SK-N-SH (cell line): ENCODE results near the gene CHSY1. TPM values are rescaled to one million over a fixed set of nuclear protein-coding genes. Genes with fewer than 3 reads are reported as not detected.
A peak's percentile ranks its signal among the peaks of the same experiment; 100 is the strongest.

Experiments used
- CTCF ChIA-PET: fragments of 300-600, 350-600 bp; formaldehyde crosslinking; extraction: SDS; loops from one replicate; lab custom pipeline; 2021; lab: Yijun Ruan, JAX
- POLR2A ChIA-PET: fragments of 350-600 bp; sonication (Branson Sonifier 250); formaldehyde crosslinking; extraction: SDS; loops from one replicate; lab custom pipeline; 2020; ENCODE audit warnings: antibody characterized with exemption, inconsistent platforms; lab: Yijun Ruan, JAX
- DNase-seq: peaks from one replicate; pipeline ENCODE4 v3.0.0; 2012
- H2AFZ ChIP-seq: fragments of 200-600 bp; sonication (generic); 2 replicates; pipeline ENCODE4 v1.8.1; 2016; ENCODE audit warnings: antibody characterized with exemption, mild to moderate bottlenecking, low read depth
- H3F3A ChIP-seq: fragments of 200-600 bp; sonication (generic); replicated peaks from 2 replicates; pipeline ENCODE3; 2016; ENCODE audit warnings: antibody characterized with exemption, mild to moderate bottlenecking; ENCODE audit not compliant: insufficient read depth
- H3K27ac ChIP-seq, 2 experiments: fragments of 200-500 bp in 1 of 2; fragments of 200-600 bp in 1 of 2; sonication (Bioruptor generic) in 1 of 2; sonication (generic), shearing (Covaris generic) in 1 of 2; 2 replicates each; pipeline versions ENCODE4 v1.5.1 to v1.6.1; 2014 to 2016; ENCODE audit warnings: low read depth in 2 of 2, inconsistent platforms in 1 of 2, low read length in 1 of 2, mild to moderate bottlenecking in 1 of 2, mixed read lengths in 1 of 2
- H3K27me3 ChIP-seq: fragments of 200-600 bp; sonication (generic), shearing (Covaris generic); 2 replicates; pipeline ENCODE4 v1.6.1; 2016; ENCODE audit warnings: mixed run types; ENCODE audit not compliant: insufficient read depth
- H3K36me3 ChIP-seq, 2 experiments: fragments of 200-500 bp in 1 of 2; fragments of 200-600 bp in 1 of 2; sonication (Bioruptor generic) in 1 of 2; sonication (generic) in 1 of 2; replicated peaks in 1 of 2; 2 replicates each; pipeline versions ENCODE3 to v1.5.1; 2014 to 2016; ENCODE audit warnings: low read length in 1 of 2, mild to moderate bottlenecking in 1 of 2; ENCODE audit not compliant: insufficient read depth in 2 of 2, control insufficient read depth in 1 of 2
- H3K4me1 ChIP-seq, 2 experiments: fragments of 200-500 bp in 1 of 2; fragments of 200-600 bp in 1 of 2; sonication (Bioruptor generic) in 1 of 2; sonication (generic), shearing (Covaris generic) in 1 of 2; 2 replicates each; pipeline versions ENCODE4 v1.5.1 to v1.6.1; 2014 to 2016; ENCODE audit warnings: low read depth in 1 of 2, low read length in 1 of 2, mixed run types in 1 of 2; ENCODE audit not compliant: insufficient read depth in 2 of 2, control insufficient read depth in 1 of 2
- H3K4me2 ChIP-seq: fragments of 200-600 bp; sonication (generic), shearing (Covaris generic); 2 replicates; pipeline ENCODE4 v1.6.1; 2017; ENCODE audit warnings: mixed run types
- H3K4me3 ChIP-seq, 2 experiments: fragments of 200-500 bp in 1 of 2; fragments of 200-600 bp in 1 of 2; sonication (Bioruptor generic) in 1 of 2; sonication (generic), shearing (Covaris generic) in 1 of 2; 2 replicates each; pipeline versions ENCODE4 v1.5.1 to v1.8.1; 2014 to 2016; ENCODE audit warnings: low read depth in 2 of 2, inconsistent platforms in 1 of 2, low read length in 1 of 2, mild to moderate bottlenecking in 1 of 2, mixed read lengths in 1 of 2, moderate library complexity in 1 of 2
- H3K79me2 ChIP-seq: fragments of 200-600 bp; sonication (generic); 2 replicates; pipeline ENCODE4 v1.8.1; 2017; ENCODE audit warnings: mild to moderate bottlenecking; ENCODE audit not compliant: insufficient read depth
- H3K9ac ChIP-seq: fragments of 200-600 bp; sonication (generic); 2 replicates; pipeline ENCODE4 v1.6.1; 2017; ENCODE audit warnings: mixed run types
- H3K9me2 ChIP-seq: fragments of 200-600 bp; sonication (generic); 2 replicates; pipeline ENCODE4 v1.6.1; 2017; ENCODE audit warnings: mixed run types
- H3K9me3 ChIP-seq: fragments of 200-600 bp; sonication (generic); 2 replicates; pipeline ENCODE4 v1.6.1; 2017; ENCODE audit warnings: mixed run types, mild to moderate bottlenecking, moderate library complexity
- H4K20me1 ChIP-seq: fragments of 200-600 bp; sonication (generic); 2 replicates; pipeline ENCODE4 v1.6.1; 2017; ENCODE audit warnings: mild to moderate bottlenecking, mixed run types; ENCODE audit not compliant: insufficient read depth
- EP300 ChIP-seq, 2 experiments: IDR thresholded peaks; 2 replicates each; pipeline versions ENCODE4 v1.4.0 to v1.6.1; 2012; ENCODE audit warnings: borderline replicate concordance in 1 of 2, low read depth in 1 of 2, low read length in 1 of 2
- EZH2phosphoT487 ChIP-seq: fragments of 200-600 bp; sonication (generic); IDR thresholded peaks from 2 replicates; pipeline ENCODE4 v1.6.1; 2017; ENCODE audit warnings: low read depth, mixed run types, mild to moderate bottlenecking, antibody characterized with exemption, moderate library complexity, borderline replicate concordance
- FOXJ3 ChIP-seq: sonication (generic); formaldehyde crosslinking; IDR thresholded peaks from 2 replicates; pipeline ENCODE4 v1.5.1; 2020; ENCODE audit warnings: mild to moderate bottlenecking, missing genetic modification reagents
- GABPA ChIP-seq: IDR thresholded peaks from 2 replicates; pipeline ENCODE4 v1.4.0; 2012; ENCODE audit warnings: low read depth, mild to moderate bottlenecking
- JUND ChIP-seq: IDR thresholded peaks from 2 replicates; pipeline ENCODE4 v1.4.0; 2012
- MXI1 ChIP-seq: IDR thresholded peaks from 2 replicates; pipeline ENCODE4 v1.6.1; 2012; ENCODE audit warnings: mild to moderate bottlenecking, low read depth, low read length, improper control_type of control experiment
- NFIC ChIP-seq: IDR thresholded peaks from 2 replicates; pipeline ENCODE4 v1.4.0; 2012; ENCODE audit warnings: borderline replicate concordance
- RAD21 ChIP-seq: IDR thresholded peaks from 2 replicates; pipeline ENCODE4 v1.6.1; 2012; ENCODE audit warnings: mild to moderate bottlenecking, low read length
- REST ChIP-seq: IDR thresholded peaks from 2 replicates; pipeline ENCODE4 v1.6.1; 2012; ENCODE audit warnings: mild to moderate bottlenecking, low read depth, low read length, moderate library complexity
- RXRA ChIP-seq: IDR thresholded peaks from 2 replicates; pipeline ENCODE4 v1.4.0; 2012; ENCODE audit warnings: low read depth, mild to moderate bottlenecking, borderline replicate concordance
- SMC3 ChIP-seq: IDR thresholded peaks from 2 replicates; pipeline ENCODE4 v1.6.1; 2012; ENCODE audit warnings: low read depth, low read length, improper control_type of control experiment
- TCF12 ChIP-seq: IDR thresholded peaks from 2 replicates; pipeline ENCODE4 v1.4.0; 2012
- TEAD4 ChIP-seq: IDR thresholded peaks from 2 replicates; pipeline ENCODE4 v1.4.0; 2012; ENCODE audit warnings: mild to moderate bottlenecking, borderline replicate concordance; ENCODE audit not compliant: insufficient read depth
- USF1 ChIP-seq: IDR thresholded peaks from 2 replicates; pipeline ENCODE4 v1.4.0; 2012; ENCODE audit warnings: low read depth, borderline replicate concordance
- WGBS: methylation state at CpG from one replicate; pipeline ENCODE4 v1.1.6; 2017; ENCODE audit warnings: low lambda C conversion rate; 5-methylcytosine and 5-hydroxymethylcytosine counted together
- polyA plus RNA-seq, 3 experiments: library from polyadenylated mRNA; depleted of rRNA; stranded (reverse); fragments of >200 nt; gene quantifications; 2 replicates each; pipeline ENCODE4 v1.2.3, GENCODE V29; 2012
- TF ChIP-seq, protein P1 (sequence below): IDR thresholded peaks from 2 replicates; pipeline ENCODE4; 2012
- TF ChIP-seq, protein P2 (sequence below): IDR thresholded peaks from 2 replicates; pipeline ENCODE4 v1.4.0; 2012; ENCODE audit warnings: low read depth
- TF ChIP-seq, protein P3 (sequence below): fragments of 200-600 bp; sonication (generic); IDR thresholded peaks from 2 replicates; pipeline ENCODE4 v1.6.1; 2017; ENCODE audit warnings: antibody characterized with exemption, mild to moderate bottlenecking, moderate library complexity

The CHSY1 gene
- polyA plus RNA-seq, 1 of the 3 experiments (the other 2 are of a cell fraction), result 15.7 TPM

- Histone ChIP-seq H3K4me3 (no peak overlapping the region), H2AFZ (no peak overlapping the region), H3K79me2 (peaks cover 85% of the 10 kb centered on the region), H3K9me3 (no peaks in the 10 kb centered on the region), H3K4me1 (peaks cover 34 to 58% of the 10 kb centered on the region in 2 experiments), H3K36me3 (no peaks in the 10 kb centered on the region), H3K27me3 (no peaks in the 10 kb centered on the region), H3K9me2 (no peaks in the 10 kb centered on the region), H3K9ac (no peak overlapping the region), H4K20me1 (peaks cover 80% of the 10 kb centered on the region), H3K4me2 (peak overlapping the region; percentile 65; the same call in 1 of the 2 replicates), H3F3A (peaks cover 23% of the 10 kb centered on the region), H3K27ac (peak overlapping the region in 1 of 2 experiments; percentile 90; a peak in 2 of 4 replicates)
- TF ChIP-seq RAD21 (no peak), REST (no peak), SMC3 (no peak), EP300 (IDR thresholded peaks at IDR 0.05; ENCODE audit: borderline replicate concordance in 1 of 2, low read depth in 1 of 2, low read length in 1 of 2) (no peak), TEAD4 (no peak), TCF12 (no peak), RXRA (no peak), MXI1 (no peak), JUND (no peak), FOXJ3 (CRISPR knock-in tag) (no peak), NFIC (no peak), EZH2phosphoT487 (no peak), GABPA (no peak), USF1 (no peak)
- TF ChIP-seq, protein P1, sequence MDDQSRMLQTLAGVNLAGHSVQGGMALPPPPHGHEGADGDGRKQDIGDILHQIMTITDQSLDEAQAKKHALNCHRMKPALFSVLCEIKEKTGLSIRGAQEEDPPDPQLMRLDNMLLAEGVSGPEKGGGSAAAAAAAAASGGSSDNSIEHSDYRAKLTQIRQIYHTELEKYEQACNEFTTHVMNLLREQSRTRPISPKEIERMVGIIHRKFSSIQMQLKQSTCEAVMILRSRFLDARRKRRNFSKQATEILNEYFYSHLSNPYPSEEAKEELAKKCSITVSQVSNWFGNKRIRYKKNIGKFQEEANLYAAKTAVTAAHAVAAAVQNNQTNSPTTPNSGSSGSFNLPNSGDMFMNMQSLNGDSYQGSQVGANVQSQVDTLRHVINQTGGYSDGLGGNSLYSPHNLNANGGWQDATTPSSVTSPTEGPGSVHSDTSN, result no peak
- TF ChIP-seq, protein P2, sequence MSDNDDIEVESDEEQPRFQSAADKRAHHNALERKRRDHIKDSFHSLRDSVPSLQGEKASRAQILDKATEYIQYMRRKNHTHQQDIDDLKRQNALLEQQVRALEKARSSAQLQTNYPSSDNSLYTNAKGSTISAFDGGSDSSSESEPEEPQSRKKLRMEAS, result no peak
- TF ChIP-seq, protein P3, sequence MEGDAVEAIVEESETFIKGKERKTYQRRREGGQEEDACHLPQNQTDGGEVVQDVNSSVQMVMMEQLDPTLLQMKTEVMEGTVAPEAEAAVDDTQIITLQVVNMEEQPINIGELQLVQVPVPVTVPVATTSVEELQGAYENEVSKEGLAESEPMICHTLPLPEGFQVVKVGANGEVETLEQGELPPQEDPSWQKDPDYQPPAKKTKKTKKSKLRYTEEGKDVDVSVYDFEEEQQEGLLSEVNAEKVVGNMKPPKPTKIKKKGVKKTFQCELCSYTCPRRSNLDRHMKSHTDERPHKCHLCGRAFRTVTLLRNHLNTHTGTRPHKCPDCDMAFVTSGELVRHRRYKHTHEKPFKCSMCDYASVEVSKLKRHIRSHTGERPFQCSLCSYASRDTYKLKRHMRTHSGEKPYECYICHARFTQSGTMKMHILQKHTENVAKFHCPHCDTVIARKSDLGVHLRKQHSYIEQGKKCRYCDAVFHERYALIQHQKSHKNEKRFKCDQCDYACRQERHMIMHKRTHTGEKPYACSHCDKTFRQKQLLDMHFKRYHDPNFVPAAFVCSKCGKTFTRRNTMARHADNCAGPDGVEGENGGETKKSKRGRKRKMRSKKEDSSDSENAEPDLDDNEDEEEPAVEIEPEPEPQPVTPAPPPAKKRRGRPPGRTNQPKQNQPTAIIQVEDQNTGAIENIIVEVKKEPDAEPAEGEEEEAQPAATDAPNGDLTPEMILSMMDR, result no peak
- ChIA-PET POLR2A (no interaction called here), CTCF (interaction anchor here (0.6 kb wide), 1 partner anchor 75 kb away, joined by 4 read pairs; no protein-coding TSS in a partner anchor)
- WGBS, result 98% methylated on average over 5 of the region's 6 CpGs
- DNase-seq, result no peak
These were observed 53.0 kb downstream of the CHSY1 start for GRCh38 chr15:101198800-101199199.
